ENCODE results near the gene NHLRC2. TPM values are rescaled to one million over a fixed set of nuclear protein-coding genes. Genes with fewer than 3 reads are reported as not detected.

Gene NHLRC2
- total and polyA plus RNA-seq, 9 donors = 5.8 to 71.7 (median 43.8) TPM

DNA sequence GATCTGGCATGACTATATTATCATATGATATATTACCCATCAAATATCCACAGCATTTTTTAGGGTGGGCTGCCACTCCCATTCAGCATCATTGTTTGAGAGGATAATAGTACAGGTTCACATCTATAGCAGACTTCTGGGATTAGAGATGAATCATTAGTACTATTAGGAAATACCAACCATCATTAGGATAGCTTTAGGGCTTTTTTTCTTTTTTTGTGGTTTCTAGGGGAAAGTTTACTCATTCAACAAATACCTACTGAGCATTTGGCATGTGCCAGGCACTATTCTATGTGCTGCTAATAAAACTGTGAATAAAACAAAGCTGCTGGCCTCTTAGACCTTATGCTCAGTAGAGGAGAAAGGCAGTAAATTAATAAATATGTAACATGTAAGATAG lies 40.6 kb downstream of the NHLRC2 start:
- intact Hi-C loops (cut with DNase I) = no loop called here
- peaks cover 5% of the 10 kb centered on the region for H3K4me1 ChIP-seq (ENCODE audit: insufficient read depth)
- H3K27me3 ChIP-seq = peaks cover 4% of the 10 kb centered on the region
- no peak overlapping the region for H3K4me3 ChIP-seq
- H3K9me3 ChIP-seq = no peaks in the 10 kb centered on the region
- TF ChIP-seq EP300 (IDR thresholded peaks at IDR 0.05) (no peak), POLR2A (IDR thresholded peaks at IDR 0.05) (no peak)
- TF ChIP-seq, protein P1, sequence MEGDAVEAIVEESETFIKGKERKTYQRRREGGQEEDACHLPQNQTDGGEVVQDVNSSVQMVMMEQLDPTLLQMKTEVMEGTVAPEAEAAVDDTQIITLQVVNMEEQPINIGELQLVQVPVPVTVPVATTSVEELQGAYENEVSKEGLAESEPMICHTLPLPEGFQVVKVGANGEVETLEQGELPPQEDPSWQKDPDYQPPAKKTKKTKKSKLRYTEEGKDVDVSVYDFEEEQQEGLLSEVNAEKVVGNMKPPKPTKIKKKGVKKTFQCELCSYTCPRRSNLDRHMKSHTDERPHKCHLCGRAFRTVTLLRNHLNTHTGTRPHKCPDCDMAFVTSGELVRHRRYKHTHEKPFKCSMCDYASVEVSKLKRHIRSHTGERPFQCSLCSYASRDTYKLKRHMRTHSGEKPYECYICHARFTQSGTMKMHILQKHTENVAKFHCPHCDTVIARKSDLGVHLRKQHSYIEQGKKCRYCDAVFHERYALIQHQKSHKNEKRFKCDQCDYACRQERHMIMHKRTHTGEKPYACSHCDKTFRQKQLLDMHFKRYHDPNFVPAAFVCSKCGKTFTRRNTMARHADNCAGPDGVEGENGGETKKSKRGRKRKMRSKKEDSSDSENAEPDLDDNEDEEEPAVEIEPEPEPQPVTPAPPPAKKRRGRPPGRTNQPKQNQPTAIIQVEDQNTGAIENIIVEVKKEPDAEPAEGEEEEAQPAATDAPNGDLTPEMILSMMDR (IDR thresholded peaks at IDR 0.05) = no peak
- no peak for DNase-seq
- no peaks in the 10 kb centered on the region for H3K36me3 ChIP-seq
- H3K27ac ChIP-seq = no peak overlapping the region

DNA sequence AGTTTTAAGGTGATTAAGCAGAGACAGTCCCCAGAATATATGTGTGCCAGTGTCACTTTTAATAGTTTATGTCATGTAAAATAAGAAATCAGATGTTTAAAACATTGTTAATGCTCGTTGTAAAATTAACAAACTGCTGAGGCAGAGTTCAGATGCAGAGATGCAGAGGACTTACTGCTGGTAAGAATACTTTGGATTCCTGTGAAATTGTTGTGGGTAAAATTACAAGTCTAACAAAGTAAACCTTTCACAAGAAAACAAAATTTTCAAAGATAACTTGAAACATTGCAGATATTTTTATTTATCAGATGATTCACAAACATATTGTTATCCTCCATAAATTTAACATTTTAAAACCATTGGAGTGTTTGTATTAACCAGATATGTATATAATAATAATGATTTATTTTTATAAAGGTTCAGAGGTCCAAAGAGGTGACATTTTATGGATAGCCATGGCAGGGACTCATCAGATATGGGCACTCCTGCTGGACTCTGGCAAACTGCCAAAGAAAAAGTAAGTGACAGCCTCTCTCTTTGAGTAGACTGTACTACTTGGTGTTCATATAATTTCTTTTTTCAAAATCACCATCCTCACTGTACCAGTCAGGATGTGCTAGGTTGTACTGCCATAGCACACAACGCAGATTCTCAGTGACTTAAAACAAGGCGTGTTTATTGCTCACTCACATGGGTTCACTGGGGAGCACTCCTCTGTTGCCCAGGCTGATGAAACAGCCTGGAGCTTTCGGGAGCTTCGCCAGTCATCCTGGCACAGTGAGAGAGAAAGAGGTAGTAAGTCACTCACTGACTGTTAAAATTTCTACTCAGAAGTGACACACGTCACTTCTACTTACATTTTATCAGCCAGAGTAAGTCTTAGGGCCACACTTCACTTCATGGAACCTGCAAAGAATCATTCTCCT lies 43.5 kb downstream of the NHLRC2 start:
- no peaks in the 10 kb centered on the region for H3K9me3 ChIP-seq
- no peak overlapping the region for H3K27ac ChIP-seq
- intact Hi-C loops (cut with DNase I) = no loop called here
- TF ChIP-seq EP300 (IDR thresholded peaks at IDR 0.05) (no peak), POLR2A (IDR thresholded peaks at IDR 0.05) (no peak)
- TF ChIP-seq, protein P1 (IDR thresholded peaks at IDR 0.05) = no peak
- no peaks in the 10 kb centered on the region for H3K4me1 ChIP-seq (ENCODE audit: insufficient read depth)
- DNase-seq = no peak
- 90 to 92% (median 91%) methylated on average over 6 of the region's 6 CpGs for WGBS, 3 donors
- no peaks in the 10 kb centered on the region for H3K36me3 ChIP-seq
- no peaks in the 10 kb centered on the region for H3K27me3 ChIP-seq
- no peak overlapping the region for H3K4me3 ChIP-seq

DNA sequence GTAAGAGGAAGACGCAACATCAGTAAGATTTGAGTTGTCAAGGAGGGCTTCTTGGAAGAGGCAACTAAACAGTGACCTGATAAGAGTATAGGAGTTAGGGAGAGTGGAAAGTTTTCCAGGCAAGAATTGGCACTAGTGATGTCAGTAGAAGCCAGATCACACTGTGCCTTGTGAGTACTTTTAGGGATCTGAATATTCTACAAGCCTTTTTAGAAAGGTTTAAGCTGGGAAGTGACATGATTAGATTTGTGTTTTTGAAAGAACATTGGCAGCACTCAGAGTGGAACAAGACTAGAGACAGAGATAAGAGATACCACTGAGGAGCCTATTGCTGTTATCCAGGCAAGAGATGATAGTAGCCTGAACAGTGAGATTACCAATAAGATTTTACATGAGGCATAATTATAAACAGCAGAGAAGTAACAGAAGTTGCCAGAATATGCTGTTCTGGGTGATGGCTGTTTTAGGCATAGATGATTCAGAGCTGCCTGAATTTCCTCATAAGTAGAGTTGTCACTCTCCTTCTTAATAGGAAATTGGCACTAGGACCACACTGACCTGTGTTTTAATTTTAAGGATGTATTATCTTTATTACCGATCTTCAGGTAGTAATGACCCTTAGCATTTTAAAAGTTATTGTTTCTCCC lies 45.6 kb downstream of the NHLRC2 start:
- 94 to 100% (median 96%) methylated on average over 2 of the region's 2 CpGs for WGBS, 3 donors
- no peaks in the 10 kb centered on the region for H3K9me3 ChIP-seq
- no peaks in the 10 kb centered on the region for H3K4me1 ChIP-seq (ENCODE audit: insufficient read depth)
- no peaks in the 10 kb centered on the region for H3K27me3 ChIP-seq
- H3K27ac ChIP-seq = no peak overlapping the region
- H3K36me3 ChIP-seq = no peaks in the 10 kb centered on the region
- no peak overlapping the region for H3K4me3 ChIP-seq
- TF ChIP-seq EP300 (IDR thresholded peaks at IDR 0.05) = no peak
- TF ChIP-seq, protein P1 (IDR thresholded peaks at IDR 0.05) = no peak
- no peak for TF ChIP-seq POLR2A (IDR thresholded peaks at IDR 0.05)
- no peak for DNase-seq
- intact Hi-C loops (cut with DNase I) = no loop called here

DNA sequence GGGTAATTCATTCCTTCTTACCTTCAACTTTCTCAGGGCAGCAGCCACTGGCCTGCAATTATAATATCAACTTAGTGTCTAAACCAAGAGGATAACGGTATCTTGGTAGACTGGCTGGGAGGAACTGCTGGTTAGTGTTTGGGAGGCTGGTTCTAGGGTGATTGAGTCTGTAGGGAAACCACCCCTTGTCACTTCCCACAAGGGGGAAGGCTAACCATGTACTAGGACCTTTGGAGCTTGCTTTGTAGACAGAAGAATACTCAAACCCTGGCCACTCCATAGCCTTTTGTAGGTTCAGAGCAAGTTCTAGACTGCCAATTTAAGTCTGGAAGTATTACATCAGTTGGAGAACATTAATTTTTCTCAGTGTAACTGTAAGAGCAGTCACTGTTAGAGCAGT lies 51.3 kb downstream of the NHLRC2 start:
- DNase-seq = no peak
- TF ChIP-seq EP300 (IDR thresholded peaks at IDR 0.05) (no peak), POLR2A (IDR thresholded peaks at IDR 0.05) (no peak)
- TF ChIP-seq, protein P1 (IDR thresholded peaks at IDR 0.05) = no peak
- Histone ChIP-seq H3K9me3 (no peaks in the 10 kb centered on the region), H3K27ac (no peak overlapping the region), H3K4me1 (ENCODE audit: insufficient read depth) (no peaks in the 10 kb centered on the region), H3K36me3 (no peaks in the 10 kb centered on the region), H3K27me3 (no peaks in the 10 kb centered on the region), H3K4me3 (no peak overlapping the region)
- intact Hi-C loops (cut with DNase I) = no loop called here
- WGBS, 3 donors = 90 to 100% (median 100%) methylated on average over 1 of the region's 1 CpG

All from ovary (tissue), 9 donors.